ENCODE data around the gene ATP6V0E1. TPM values are rescaled to one million over a fixed set of nuclear protein-coding genes. Genes with fewer than 3 reads are reported as not detected.

Gene ATP6V0E1
- total and polyA plus RNA-seq, 2 of the 8 experiments (the other 6 are each of a cell fraction or from before 2014, with no cell fraction given): 108 to 134 TPM

DNA sequence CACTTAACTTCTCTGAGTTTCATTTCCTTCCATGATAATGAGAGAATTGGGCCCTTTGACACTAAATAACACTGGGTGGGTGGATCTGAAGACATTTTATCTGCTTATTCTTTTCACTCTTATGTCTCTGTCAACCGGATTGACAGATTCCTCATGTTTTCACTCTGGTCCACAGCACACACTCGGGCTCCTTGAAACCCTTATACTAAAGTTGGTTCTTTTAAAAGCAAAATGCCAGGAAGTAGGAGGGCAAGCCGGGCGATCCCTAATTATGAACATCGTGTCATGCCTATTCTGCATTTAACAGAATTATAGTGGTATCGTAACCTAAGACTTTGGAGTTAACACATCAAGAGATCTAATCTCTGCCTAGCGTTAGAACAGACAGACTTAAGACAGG lies 44.3 kb downstream of the ATP6V0E1 start:
- WGBS, 2 experiments (ENCODE audit: extremely low coverage in 1 of 2, insufficient coverage in 1 of 2, insufficient read length in 1 of 2, insufficient replicate concordance in 2 of 2, low coverage in 1 of 2, low lambda C conversion rate in 2 of 2, missing lambda C conversion rate in 1 of 2): 90% methylated on average over 7 of the region's 7 CpGs; no CpG with 5 or more reads in 1 of the 2 experiments
- Histone ChIP-seq H2BK5ac (ENCODE audit: low read depth, low read length) (no peak overlapping the region), H3K4me2 (ENCODE audit: insufficient read depth in 1 of 2, low read depth in 2 of 2, low read length in 2 of 2) (no peak overlapping the region)
- TF ChIP-seq TAF7 (optimal IDR thresholded peaks at IDR 0.05; ENCODE audit: borderline replicate concordance, low read depth, low read length) (no peak), JUND (IDR thresholded peaks at IDR 0.05; ENCODE audit: low read length) (no peak), FOSL1 (IDR thresholded peaks at IDR 0.05; ENCODE audit: insufficient read depth, low read depth, low read length) (no peak), CREB1 (IDR thresholded peaks at IDR 0.05) (no peak), RBBP5 (IDR thresholded peaks at IDR 0.05; ENCODE audit: borderline replicate concordance, low read depth, low read length) (no peak), CHD1 (IDR thresholded peaks at IDR 0.05; ENCODE audit: low read depth, low read length) (no peak), CTBP2 (IDR thresholded peaks at IDR 0.05; ENCODE audit: borderline replicate concordance, insufficient read depth, insufficient read length, low read length) (no peak), NRF1 (IDR thresholded peaks at IDR 0.05; ENCODE audit: low read depth, low read length) (no peak), SAP30 (IDR thresholded peaks at IDR 0.05; ENCODE audit: insufficient read depth, insufficient replicate concordance, low read length) (no peak), SP2 (IDR thresholded peaks at IDR 0.05; ENCODE audit: low read length) (no peak), SIRT6 (IDR thresholded peaks at IDR 0.05; ENCODE audit: low read length) (no peak)
- TF ChIP-seq, protein P1, sequence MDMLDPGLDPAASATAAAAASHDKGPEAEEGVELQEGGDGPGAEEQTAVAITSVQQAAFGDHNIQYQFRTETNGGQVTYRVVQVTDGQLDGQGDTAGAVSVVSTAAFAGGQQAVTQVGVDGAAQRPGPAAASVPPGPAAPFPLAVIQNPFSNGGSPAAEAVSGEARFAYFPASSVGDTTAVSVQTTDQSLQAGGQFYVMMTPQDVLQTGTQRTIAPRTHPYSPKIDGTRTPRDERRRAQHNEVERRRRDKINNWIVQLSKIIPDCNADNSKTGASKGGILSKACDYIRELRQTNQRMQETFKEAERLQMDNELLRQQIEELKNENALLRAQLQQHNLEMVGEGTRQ (IDR thresholded peaks at IDR 0.05; ENCODE audit: low read length): no peak

More for the DNA sequence above, 44.3 kb downstream of the ATP6V0E1 start:
- no peak overlapping the region for H3K4me3 ChIP-seq (ENCODE audit: extremely low read depth in 1 of 4, insufficient read depth in 2 of 4, low read depth in 3 of 4, low read length in 4 of 4)
- no peak overlapping the region for H3K23ac ChIP-seq (ENCODE audit: insufficient read length)
- no peak overlapping the region for H3K27ac ChIP-seq (ENCODE audit: low read depth, low read length)
- no peaks in the 10 kb centered on the region for H3K23me2 ChIP-seq (ENCODE audit: low read depth, low read length)
- H4K5ac ChIP-seq (ENCODE audit: insufficient read length, low read depth, low read length): no peak overlapping the region
- no peak overlapping the region for H2BK12ac ChIP-seq (ENCODE audit: low read depth, low read length)
- no peak overlapping the region for H2AK5ac ChIP-seq (ENCODE audit: low read depth, low read length)
- no peak overlapping the region for H2BK20ac ChIP-seq (ENCODE audit: low read length)
- H3K4ac ChIP-seq (replicated peaks; ENCODE audit: insufficient read length, low read depth, low read length): no peak overlapping the region
- no peak overlapping the region for H2BK15ac ChIP-seq (ENCODE audit: low read length)
- H3K56ac ChIP-seq (replicated peaks; ENCODE audit: insufficient read length, low read depth, low read length): no peak overlapping the region
- H3K79me1 ChIP-seq (ENCODE audit: low read depth, low read length): peaks cover 6% of the 10 kb centered on the region
- no peak overlapping the region for H2AFZ ChIP-seq (ENCODE audit: low read length)
- ChIA-PET POLR2A (ENCODE audit: partially characterized antibody) (no interaction called here), CTCF (ENCODE audit: partially characterized antibody) (interaction anchor here (0.6 to 2.1 kb wide), 4 partner anchors 9 to 1133 kb away, joined by 3 to 5 read pairs (median 3); no protein-coding TSS in a partner anchor)
- H4K91ac ChIP-seq (replicated peaks; ENCODE audit: insufficient read length, low read length): no peak overlapping the region
- no peaks in the 10 kb centered on the region for H3K9me3 ChIP-seq (ENCODE audit: insufficient read depth in 2 of 2, low read depth in 1 of 2, low read length in 1 of 2)
- no peak for FAIRE-seq
- no peak for DNase-seq (ENCODE audit: low read depth in 1 of 2, low spot score in 2 of 2)
- no peak overlapping the region for H3K14ac ChIP-seq (ENCODE audit: insufficient read length)
- peaks cover 2 to 5% (median 3%) of the 10 kb centered on the region in 4 experiments; a peak in 4 of 7 replicates for H3K4me1 ChIP-seq (replicated peaks in 1 of 4; ENCODE audit: control insufficient read depth in 3 of 4, insufficient read depth in 4 of 4, low read length in 3 of 4)
- H4K20me1 ChIP-seq (replicated peaks in 1 of 2; ENCODE audit: control insufficient read depth in 1 of 2, insufficient read depth in 2 of 2, low read length in 2 of 2): peaks cover 3 to 7% of the 10 kb centered on the region in 2 experiments
- peaks cover 3 to 14% of the 10 kb centered on the region in 2 experiments; a peak in 2 of 4 replicates for H3K79me2 ChIP-seq (ENCODE audit: control insufficient read depth in 1 of 2, insufficient read depth in 2 of 2, low read length in 2 of 2)
- no peak overlapping the region for H3K18ac ChIP-seq (ENCODE audit: extremely low read depth, low read length)
- no peak overlapping the region for H2BK120ac ChIP-seq (replicated peaks; ENCODE audit: low read depth, low read length)
- no peak overlapping the region for H4K8ac ChIP-seq (ENCODE audit: extremely low read depth, insufficient read depth, low read length)
- no peak overlapping the region for H3K9ac ChIP-seq (replicated peaks in 1 of 4; ENCODE audit: extremely low read depth in 1 of 4, low read depth in 3 of 4, low read length in 3 of 4)
- H3K27me3 ChIP-seq (replicated peaks in 1 of 4; ENCODE audit: control insufficient read depth in 3 of 4, extremely low read depth in 1 of 4, insufficient read depth in 3 of 4, low read length in 3 of 4): no peaks in the 10 kb centered on the region
- H3K36me3 ChIP-seq (ENCODE audit: control insufficient read depth in 2 of 4, insufficient read depth in 4 of 4, low read length in 3 of 4): no peaks in the 10 kb centered on the region
